Upper lobe of left lung (tissue), 6 donors: ENCODE measurements around the gene TAF11L5. TPM values are rescaled to one million over a fixed set of nuclear protein-coding genes. Genes with fewer than 3 reads are reported as not detected.
"Not testable (repeated sequence)": the region's sequence is repeated elsewhere in the genome, so short reads cannot be mapped to it uniquely, and the experiment has no call there.

Experiments
- ATAC-seq, 2 donors: fragments of 200-7000 bp; cut with Tn5 transposase; one replicate each; pipeline ENCODE4 v1.9.1; 2022; ENCODE audit warnings: mild to moderate bottlenecking in 2 of 2, moderate library complexity in 2 of 2; ENCODE audit not compliant: low FRiP score in 2 of 2
- DNase-seq, 2 donors: peaks; one replicate each; pipeline ENCODE4 v3.0.0-alpha.2; 2019 to 2020
- H3K27ac ChIP-seq, 4 donors: fragments of 200-600 bp; sonication (generic); one replicate each; pipeline ENCODE4 v1.5.1; 2016 to 2019
- H3K27me3 ChIP-seq, 4 donors: fragments of 200-600 bp; sonication (generic); one replicate each; pipeline ENCODE4 v1.5.1; 2017 to 2019
- H3K36me3 ChIP-seq, 4 donors: fragments of 200-600 bp; sonication (generic); one replicate each; pipeline ENCODE4 v1.5.1; 2016 to 2019
- H3K4me1 ChIP-seq, 4 donors: fragments of 200-600 bp; sonication (generic); one replicate each; pipeline ENCODE4 v1.5.1; 2018 to 2019
- H3K4me3 ChIP-seq, 4 donors: fragments of 200-600 bp; sonication (generic); one replicate each; pipeline ENCODE4 v1.5.1; 2017 to 2019; ENCODE audit warnings: mild to moderate bottlenecking in 2 of 4, moderate library complexity in 1 of 4
- H3K9me3 ChIP-seq, 4 donors: fragments of 200-600 bp; sonication (generic); one replicate each; pipeline ENCODE4 v1.5.1; 2018 to 2019
- CTCF ChIP-seq, 6 experiments: fragments of 450-650 bp in 4 of 6; fragments of 200-600 bp in 2 of 6; sonication (generic) in 2 of 6; IDR thresholded peaks; one replicate each; pipeline ENCODE4 v1.5.1; 2016 to 2019; ENCODE audit warnings: antibody characterized with exemption in 6 of 6
- EP300 ChIP-seq, 4 donors: sonication (generic); formaldehyde crosslinking; IDR thresholded peaks; one replicate each; pipeline ENCODE4 v1.5.1; 2017; ENCODE audit warnings: antibody characterized with exemption in 4 of 4, control low read depth in 2 of 4
- POLR2A ChIP-seq, 4 donors: fragments of 450-650 bp; IDR thresholded peaks; one replicate each; pipeline ENCODE4 v1.5.1; 2016 to 2017; ENCODE audit warnings: antibody characterized with exemption in 4 of 4, mild to moderate bottlenecking in 2 of 4
- POLR2AphosphoS5 ChIP-seq, 2 donors: sonication (generic); formaldehyde crosslinking; IDR thresholded peaks; one replicate each; pipeline ENCODE4 v1.5.1; 2017; ENCODE audit warnings: antibody characterized with exemption in 2 of 2
- WGBS, 2 donors: methylation state at CpG; one replicate each; pipeline ENCODE4 v1.1.5; 2017 to 2018; 5-methylcytosine and 5-hydroxymethylcytosine counted together
- total RNA-seq, 6 donors: library from RNA; depleted of rRNA in 4 of 6; stranded (reverse); fragments of >200 nt in 4 of 6; gene quantifications; one replicate each; pipeline versions ENCODE4 v1.1.0 to v1.2.1, GENCODE V29; 2016 to 2021
- donor health status: DM: no; HTN: no; CAD: no; lungs with moderate emphysema.
- donor health status: DM: no; HTN: yes; CAD: no; lungs with severe emphysema.

The TAF11L5 gene
- total RNA-seq, 6 donors from 2014 or later = not detected

- 81 to 94% methylated on average over 1 of the region's 1 CpG for WGBS, 2 donors
- Histone ChIP-seq H3K27me3 (no peaks in the 10 kb centered on the region), H3K9me3 (no peaks in the 10 kb centered on the region), H3K27ac (no peak overlapping the region), H3K36me3 (no peaks in the 10 kb centered on the region), H3K4me1 (no peaks in the 10 kb centered on the region), H3K4me3 (no peak overlapping the region)
- no peak for ATAC-seq
- no peak for DNase-seq
- TF ChIP-seq CTCF (IDR thresholded peaks at IDR 0.05) = no peak
- TF ChIP-seq POLR2AphosphoS5 (IDR thresholded peaks at IDR 0.05) = no peak
- no peak for TF ChIP-seq EP300 (IDR thresholded peaks at IDR 0.05)
- TF ChIP-seq POLR2A (IDR thresholded peaks at IDR 0.05) = no peak
Observed at GRCh38 chr5:17487174-17487512, 37.9 kb upstream of the TAF11L5 start.

GRCh38 chr5:17491257-17491656, 33.8 kb upstream of the TAF11L5 start:
- peak in 1 of 2 donors; percentile 59 for DNase-seq
- WGBS, 2 donors = 94 to 96% methylated on average over 15 to 21 of the region's 23 CpGs
- not testable (repeated sequence) for H3K4me3 ChIP-seq, H3K27me3 ChIP-seq, H3K9me3 ChIP-seq, H3K4me1 ChIP-seq, H3K36me3 ChIP-seq, ATAC-seq, H3K27ac ChIP-seq

- Histone ChIP-seq H3K36me3 (no peaks in the 10 kb centered on the region), H3K27me3 (no peaks in the 10 kb centered on the region), H3K4me3 (no peak overlapping the region), H3K4me1 (no peaks in the 10 kb centered on the region), H3K9me3 (no peaks in the 10 kb centered on the region), H3K27ac (no peak overlapping the region)
- ATAC-seq = no peak
- TF ChIP-seq EP300 (IDR thresholded peaks at IDR 0.05) = no peak
- no peak for TF ChIP-seq CTCF (IDR thresholded peaks at IDR 0.05)
- no peak for DNase-seq
- 94 to 96% methylated on average over 3 of the region's 3 CpGs for WGBS, 2 donors
Observed at GRCh38 chr5:17492770-17493169, 32.3 kb upstream of the TAF11L5 start.

GRCh38 chr5:17497446-17497845, 27.6 kb upstream of the TAF11L5 start:
- Histone ChIP-seq H3K4me3 (no peak overlapping the region), H3K36me3 (no peaks in the 10 kb centered on the region), H3K4me1 (no peaks in the 10 kb centered on the region), H3K27me3 (no peaks in the 10 kb centered on the region), H3K27ac (no peak overlapping the region), H3K9me3 (no peaks in the 10 kb centered on the region)
- ATAC-seq (no peak), DNase-seq (no peak)
- WGBS, 2 donors = 69 to 73% methylated on average over 4 of the region's 4 CpGs
- TF ChIP-seq POLR2A (IDR thresholded peaks at IDR 0.05) = no peak
- TF ChIP-seq POLR2AphosphoS5 (IDR thresholded peaks at IDR 0.05) = no peak
- TF ChIP-seq CTCF (IDR thresholded peaks at IDR 0.05) = no peak
- no peak for TF ChIP-seq EP300 (IDR thresholded peaks at IDR 0.05)

- 87 to 92% methylated on average over 8 of the region's 8 CpGs for WGBS, 2 donors
- H3K36me3 ChIP-seq, ATAC-seq: not testable (repeated sequence)
Observed at GRCh38 chr5:17497931-17498330, 27.1 kb upstream of the TAF11L5 start, which contains the start of gene TAF11L2. Gene TAF11L2 (plus strand): TSS chr5:17498231.

GRCh38 chr5:17511775-17512325, 13.2 kb upstream of the TAF11L5 start:
- H3K27me3 ChIP-seq = no peaks in the 10 kb centered on the region
- H3K27ac ChIP-seq = no peak overlapping the region
- 92 to 96% methylated on average over 13 to 17 of the region's 17 CpGs for WGBS, 2 donors
- no peaks in the 10 kb centered on the region for H3K9me3 ChIP-seq
- H3K4me3 ChIP-seq = no peak overlapping the region
- no peak for ATAC-seq
- DNase-seq = peak in 1 of 2 donors; percentile 40
- TF ChIP-seq EP300 (IDR thresholded peaks at IDR 0.05) = no peak
- no peak for TF ChIP-seq CTCF (IDR thresholded peaks at IDR 0.05)
- no peak for TF ChIP-seq POLR2AphosphoS5 (IDR thresholded peaks at IDR 0.05)
- no peak for TF ChIP-seq POLR2A (IDR thresholded peaks at IDR 0.05)
- no peaks in the 10 kb centered on the region for H3K36me3 ChIP-seq
- no peaks in the 10 kb centered on the region for H3K4me1 ChIP-seq

More at GRCh38 chr5:17497931-17498330, 27.1 kb upstream of the TAF11L5 start, which contains the start of gene TAF11L2:
- H3K4me3 ChIP-seq, DNase-seq, H3K27ac ChIP-seq, H3K9me3 ChIP-seq, H3K27me3 ChIP-seq, H3K4me1 ChIP-seq: not testable (repeated sequence)

- not testable (repeated sequence) for H3K27ac ChIP-seq, H3K9me3 ChIP-seq, H3K4me1 ChIP-seq, H3K27me3 ChIP-seq, ATAC-seq, H3K36me3 ChIP-seq, H3K4me3 ChIP-seq
- WGBS, 2 donors = 82 to 88% methylated on average over 11 to 12 of the region's 12 CpGs
- DNase-seq = peak in 1 of 2 donors; percentile 41
Observed at GRCh38 chr5:17517526-17517925, 7.5 kb upstream of the TAF11L5 start.

GRCh38 chr5:17518067-17518466, 7.0 kb upstream of the TAF11L5 start, which contains the start of gene TAF11L3:
Gene TAF11L3 (plus strand): TSS chr5:17518367.
- not testable (repeated sequence) for H3K4me3 ChIP-seq, H3K36me3 ChIP-seq, H3K27ac ChIP-seq, ATAC-seq, H3K4me1 ChIP-seq, H3K9me3 ChIP-seq, H3K27me3 ChIP-seq, DNase-seq
- no CpG with 5 or more reads among the region's 15 CpGs for WGBS, 2 donors

GRCh38 chr5:17519508-17519907, 5.5 kb upstream of the TAF11L5 start:
- not testable (repeated sequence) for H3K4me1 ChIP-seq, H3K27me3 ChIP-seq, H3K36me3 ChIP-seq, DNase-seq, ATAC-seq, H3K27ac ChIP-seq, H3K9me3 ChIP-seq, H3K4me3 ChIP-seq
- 92 to 95% methylated on average over 10 of the region's 14 CpGs for WGBS, 2 donors
